ENCODE measurements around the gene TALDO1. TPM values are rescaled to one million over a fixed set of nuclear protein-coding genes. Genes with fewer than 3 reads are reported as not detected.

TALDO1 gene
- total RNA-seq, 1 experiment from 2014 or later = 173 TPM

GRCh38 chr11:791658-792534, 44.6 kb downstream of the TALDO1 start:
- ChIA-PET CTCF (no interaction called here), POLR2A (ENCODE audit: low non-redundant PET) (interaction anchor here (0.6 kb wide), 2 partner anchors 11 to 1630 kb away, joined by 3 to 16 read pairs; no protein-coding TSS in a partner anchor)
- Histone ChIP-seq H3K4me1 (ENCODE audit: insufficient read depth, low read length, poor library complexity, severe bottlenecking) (peaks cover 10% of the 10 kb centered on the region), H3K27ac (ENCODE audit: low read depth, low read length, poor library complexity, severe bottlenecking) (no peak overlapping the region), H3K27me3 (replicated peaks; ENCODE audit: insufficient read depth, low read depth, low read length, poor library complexity) (no peaks in the 10 kb centered on the region), H3K4me3 (ENCODE audit: low read depth, low read length, poor library complexity, severe bottlenecking) (no peak overlapping the region), H3K36me3 (ENCODE audit: insufficient read depth, low read length, poor library complexity, severe bottlenecking) (peaks cover 2% of the 10 kb centered on the region), H3K9me3 (ENCODE audit: low read depth, low read length, poor library complexity, severe bottlenecking) (no peaks in the 10 kb centered on the region)
- TF ChIP-seq EZH2 (IDR thresholded peaks at IDR 0.05; ENCODE audit: borderline replicate concordance, low read depth, low read length, poor library complexity, severe bottlenecking) = no peak
- TF ChIP-seq, protein P1, sequence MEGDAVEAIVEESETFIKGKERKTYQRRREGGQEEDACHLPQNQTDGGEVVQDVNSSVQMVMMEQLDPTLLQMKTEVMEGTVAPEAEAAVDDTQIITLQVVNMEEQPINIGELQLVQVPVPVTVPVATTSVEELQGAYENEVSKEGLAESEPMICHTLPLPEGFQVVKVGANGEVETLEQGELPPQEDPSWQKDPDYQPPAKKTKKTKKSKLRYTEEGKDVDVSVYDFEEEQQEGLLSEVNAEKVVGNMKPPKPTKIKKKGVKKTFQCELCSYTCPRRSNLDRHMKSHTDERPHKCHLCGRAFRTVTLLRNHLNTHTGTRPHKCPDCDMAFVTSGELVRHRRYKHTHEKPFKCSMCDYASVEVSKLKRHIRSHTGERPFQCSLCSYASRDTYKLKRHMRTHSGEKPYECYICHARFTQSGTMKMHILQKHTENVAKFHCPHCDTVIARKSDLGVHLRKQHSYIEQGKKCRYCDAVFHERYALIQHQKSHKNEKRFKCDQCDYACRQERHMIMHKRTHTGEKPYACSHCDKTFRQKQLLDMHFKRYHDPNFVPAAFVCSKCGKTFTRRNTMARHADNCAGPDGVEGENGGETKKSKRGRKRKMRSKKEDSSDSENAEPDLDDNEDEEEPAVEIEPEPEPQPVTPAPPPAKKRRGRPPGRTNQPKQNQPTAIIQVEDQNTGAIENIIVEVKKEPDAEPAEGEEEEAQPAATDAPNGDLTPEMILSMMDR (conservative IDR thresholded peaks at IDR 0.05; ENCODE audit: low read depth, low read length) = no peak
- DNase-seq (ENCODE audit: low spot score) = no peak
- no TSS peak for BruUV-seq (replicated peaks)
- intact Hi-C loops (cut with micrococcal nuclease; ENCODE audit: unreplicated experiment) = no loop called here

DNA sequence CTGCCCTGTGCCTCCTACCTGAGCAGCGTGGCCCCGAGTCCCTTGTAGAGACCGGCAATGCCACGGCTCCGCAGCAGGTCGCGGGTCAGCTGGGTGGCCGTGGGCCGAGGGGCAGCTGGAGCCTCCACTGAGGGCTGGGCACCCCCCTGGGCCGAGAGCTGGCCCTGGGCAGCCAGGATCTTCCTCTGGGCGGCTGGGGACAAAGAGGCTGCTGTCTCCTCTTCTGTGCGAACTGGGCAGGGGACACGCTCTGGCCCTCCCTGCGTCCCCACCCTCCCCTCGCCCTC, 45.2 kb downstream of the TALDO1 start:
- Histone ChIP-seq H3K36me3 (ENCODE audit: insufficient read depth, low read length, poor library complexity, severe bottlenecking) (peaks cover 2% of the 10 kb centered on the region), H3K4me1 (ENCODE audit: insufficient read depth, low read length, poor library complexity, severe bottlenecking) (peaks cover 10% of the 10 kb centered on the region), H3K27me3 (replicated peaks; ENCODE audit: insufficient read depth, low read depth, low read length, poor library complexity) (no peaks in the 10 kb centered on the region), H3K27ac (ENCODE audit: low read depth, low read length, poor library complexity, severe bottlenecking) (no peak overlapping the region), H3K4me3 (ENCODE audit: low read depth, low read length, poor library complexity, severe bottlenecking) (no peak overlapping the region), H3K9me3 (ENCODE audit: low read depth, low read length, poor library complexity, severe bottlenecking) (no peaks in the 10 kb centered on the region)
- DNase-seq (ENCODE audit: low spot score) = no peak
- POLR2A ChIA-PET (ENCODE audit: low non-redundant PET) = interaction anchor here (0.6 kb wide), 1 partner anchor 12 kb away, joined by 3 read pairs; no protein-coding TSS in a partner anchor
- no peak for TF ChIP-seq EZH2 (IDR thresholded peaks at IDR 0.05; ENCODE audit: borderline replicate concordance, low read depth, low read length, poor library complexity, severe bottlenecking)
- TF ChIP-seq, protein P1 (conservative IDR thresholded peaks at IDR 0.05; ENCODE audit: low read depth, low read length) = no peak
- CTCF ChIA-PET = no interaction called here
- intact Hi-C loops (cut with micrococcal nuclease; ENCODE audit: unreplicated experiment) = no loop called here
- BruUV-seq (replicated peaks) = no TSS peak

DNA sequence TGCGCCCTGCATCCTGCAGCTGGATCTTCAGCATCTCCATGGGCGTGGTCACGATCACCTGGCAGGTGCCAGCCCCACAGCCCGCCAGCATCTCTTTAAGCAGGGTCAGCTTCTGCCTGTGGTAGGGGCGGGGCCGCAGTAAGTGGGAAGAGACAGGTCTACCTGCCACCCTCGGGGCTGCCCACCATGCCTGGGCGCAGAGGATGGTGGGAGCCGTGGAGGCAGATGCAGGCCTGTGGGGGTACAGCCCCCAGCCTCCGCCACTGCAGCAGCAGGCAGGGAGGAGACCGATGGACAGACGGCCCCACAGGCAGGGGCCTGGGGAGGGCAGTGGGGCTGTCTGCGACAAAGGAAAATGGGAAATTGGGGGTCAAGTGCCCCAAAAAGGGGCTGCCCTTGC, 45.6 kb downstream of the TALDO1 start:
- Histone ChIP-seq H3K4me3 (ENCODE audit: low read depth, low read length, poor library complexity, severe bottlenecking) (no peak overlapping the region), H3K27ac (ENCODE audit: low read depth, low read length, poor library complexity, severe bottlenecking) (no peak overlapping the region), H3K9me3 (ENCODE audit: low read depth, low read length, poor library complexity, severe bottlenecking) (no peaks in the 10 kb centered on the region), H3K36me3 (ENCODE audit: insufficient read depth, low read length, poor library complexity, severe bottlenecking) (peaks cover 2% of the 10 kb centered on the region), H3K4me1 (ENCODE audit: insufficient read depth, low read length, poor library complexity, severe bottlenecking) (peaks cover 10% of the 10 kb centered on the region), H3K27me3 (replicated peaks; ENCODE audit: insufficient read depth, low read depth, low read length, poor library complexity) (no peaks in the 10 kb centered on the region)
- no TSS peak for BruUV-seq (replicated peaks)
- intact Hi-C loops (cut with micrococcal nuclease; ENCODE audit: unreplicated experiment) = no loop called here
- TF ChIP-seq EZH2 (IDR thresholded peaks at IDR 0.05; ENCODE audit: borderline replicate concordance, low read depth, low read length, poor library complexity, severe bottlenecking) = no peak
- TF ChIP-seq, protein P1 (conservative IDR thresholded peaks at IDR 0.05; ENCODE audit: low read depth, low read length) = no peak
- ChIA-PET CTCF (no interaction called here), POLR2A (ENCODE audit: low non-redundant PET) (interaction anchor here (0.6 kb wide), 1 partner anchor 12 kb away, joined by 3 read pairs; no protein-coding TSS in a partner anchor)
- no peak for DNase-seq (ENCODE audit: low spot score)
